GM19025 (cell line): Measurements from ENCODE around the gene SPOP.

Source experiments
- ATAC-seq: cut with Tn5 transposase; IDR thresholded peaks from one replicate; pipeline ENCODE4 v1.9.1; 2021; ENCODE audit warnings: mild to moderate bottlenecking, low read depth, moderate library complexity; ENCODE audit not compliant: unreplicated experiment

Gene SPOP

DNA sequence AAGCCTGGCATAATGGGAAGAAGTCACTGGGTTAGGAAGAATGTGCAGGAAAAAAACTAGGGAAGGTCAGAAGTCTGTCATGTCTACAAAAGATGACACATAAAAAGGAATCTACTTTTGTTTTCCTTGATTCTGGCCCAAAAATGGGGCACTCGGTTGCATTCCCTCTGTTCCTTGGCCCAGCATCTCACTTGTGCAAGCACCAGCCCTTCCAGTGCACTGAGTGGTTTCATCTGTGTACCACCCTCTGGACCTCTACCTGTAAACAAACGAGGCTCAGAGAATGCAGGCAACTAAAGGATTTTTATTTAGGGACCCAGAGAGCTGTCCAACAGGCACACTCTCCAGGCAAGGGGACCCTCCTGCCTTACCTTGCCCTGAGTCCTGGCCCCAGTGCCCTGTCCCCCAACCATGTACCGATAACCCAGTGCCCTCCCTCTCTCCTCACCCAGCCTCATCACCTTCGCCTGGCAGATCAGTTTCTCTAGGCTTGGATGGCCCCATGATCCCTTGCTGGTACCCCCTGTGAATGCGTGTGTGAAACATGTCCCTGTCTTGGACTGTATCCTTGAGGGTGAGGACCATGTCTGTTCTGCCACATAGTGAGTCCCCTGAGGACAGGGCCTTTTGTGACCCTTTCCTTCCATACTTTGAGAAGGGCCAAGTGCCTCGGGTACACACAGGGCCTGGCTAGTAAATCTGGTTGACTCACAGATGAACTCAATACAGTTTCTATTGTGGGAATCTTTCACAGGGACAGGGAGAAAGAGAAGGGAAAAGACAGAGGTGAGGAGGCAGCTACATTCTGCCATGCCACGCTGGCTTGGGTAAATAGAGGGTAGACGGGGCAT is 88.9 kb downstream of the SPOP start:
- ATAC-seq, result no peak

DNA sequence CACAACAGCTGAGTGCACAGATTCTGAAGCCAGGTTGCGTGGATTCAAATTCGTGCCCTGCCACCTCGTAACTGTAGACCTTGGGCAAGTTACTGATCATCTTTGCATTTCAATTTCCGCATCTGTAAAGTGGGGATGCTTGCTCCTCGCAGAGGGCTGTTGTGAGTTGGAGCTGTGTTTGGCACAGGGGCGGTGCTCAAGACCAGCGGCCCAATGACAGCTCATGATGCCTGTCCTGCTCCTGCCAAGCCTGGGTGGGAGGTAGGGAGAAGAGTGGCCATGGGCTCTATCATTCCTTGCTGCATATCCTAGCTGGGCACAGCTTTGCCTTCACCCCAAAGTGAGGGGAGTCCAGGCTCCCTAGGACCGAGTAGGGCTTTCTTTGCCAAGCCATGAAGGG is 89.6 kb downstream of the SPOP start:
- ATAC-seq, result no peak

DNA sequence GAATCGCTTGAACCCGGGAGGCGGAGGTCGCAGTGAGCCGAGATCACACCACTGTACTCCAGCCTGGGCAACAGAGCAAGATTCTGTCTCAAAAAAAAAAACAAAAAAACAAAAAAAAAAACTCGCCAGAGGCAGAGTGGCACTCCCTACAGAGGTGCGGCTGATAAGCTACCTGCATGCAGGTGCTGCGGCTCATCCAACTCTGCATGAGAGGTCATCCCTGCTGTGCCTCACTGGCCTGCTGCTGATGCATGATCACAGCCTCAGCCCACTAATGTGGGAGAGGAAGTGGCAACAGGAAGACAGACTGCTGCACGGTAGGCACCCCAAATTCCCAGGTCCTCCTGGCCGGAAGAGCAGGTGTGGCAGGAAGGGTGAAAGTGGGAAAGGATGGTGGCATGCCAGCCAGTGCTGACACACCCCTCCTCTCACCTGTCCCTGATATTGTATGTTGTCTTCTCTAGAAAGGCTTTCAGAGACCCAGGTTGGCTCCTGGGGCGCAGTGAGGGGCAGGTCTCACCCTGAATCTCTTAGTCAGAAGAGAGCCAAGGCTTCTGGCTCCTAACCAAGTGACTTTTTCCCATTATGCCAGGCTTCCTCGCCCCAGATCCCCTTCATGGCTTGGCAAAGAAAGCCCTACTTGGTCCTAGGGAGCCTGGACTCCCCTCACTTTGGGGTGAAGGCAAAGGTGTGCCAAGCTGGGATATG is 90.4 kb downstream of the SPOP start:
- no peak for ATAC-seq

DNA sequence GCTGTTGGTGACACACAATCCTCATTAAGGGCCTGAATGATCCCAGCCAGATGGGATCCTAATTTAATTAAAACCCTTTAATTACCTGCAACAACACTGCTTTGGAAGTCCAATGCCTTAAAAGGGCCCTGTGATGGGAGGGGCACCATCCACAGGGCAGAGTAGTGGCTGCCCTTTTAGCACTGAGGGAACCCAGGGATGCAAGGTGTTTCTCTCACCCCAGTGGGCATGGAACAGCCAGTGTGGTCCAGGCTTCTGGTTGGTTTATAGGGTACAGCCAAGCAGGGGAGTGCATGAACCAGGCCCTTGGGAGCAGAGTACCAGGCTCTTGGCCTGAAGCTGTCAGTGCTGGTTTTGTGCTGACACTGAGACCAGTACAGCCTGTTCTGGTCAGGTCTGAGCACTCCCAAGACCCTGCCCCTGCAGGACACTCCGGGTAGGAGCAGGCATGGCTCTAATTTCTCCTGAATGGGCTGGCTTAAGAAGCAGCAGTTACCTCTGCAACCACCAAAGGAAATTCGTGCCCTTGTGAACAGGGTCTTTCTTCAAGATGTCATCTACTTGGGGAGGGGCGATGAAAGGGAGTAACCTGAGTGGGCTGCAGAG is 92.4 kb downstream of the SPOP start:
- no peak for ATAC-seq

DNA sequence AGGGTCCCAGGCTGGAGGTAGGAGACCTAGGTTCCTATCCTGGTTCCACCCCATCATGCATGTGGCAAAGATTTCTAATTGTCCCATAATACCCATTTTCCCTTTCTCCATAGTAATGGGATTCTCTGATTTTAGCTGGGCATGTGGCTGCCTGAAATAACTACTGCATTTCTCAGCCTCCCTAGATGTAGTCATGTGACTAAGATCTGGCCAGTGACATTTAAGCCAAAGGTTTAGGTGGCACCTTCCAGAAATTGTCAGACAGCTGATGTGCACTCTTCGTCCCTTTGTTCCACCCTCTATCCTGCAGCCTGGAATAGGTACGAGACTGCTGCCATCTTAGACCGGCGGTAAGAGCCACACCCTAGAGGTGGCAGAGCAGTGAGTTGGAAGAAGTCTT is 94.0 kb downstream of the SPOP start:
- ATAC-seq, result no peak

DNA sequence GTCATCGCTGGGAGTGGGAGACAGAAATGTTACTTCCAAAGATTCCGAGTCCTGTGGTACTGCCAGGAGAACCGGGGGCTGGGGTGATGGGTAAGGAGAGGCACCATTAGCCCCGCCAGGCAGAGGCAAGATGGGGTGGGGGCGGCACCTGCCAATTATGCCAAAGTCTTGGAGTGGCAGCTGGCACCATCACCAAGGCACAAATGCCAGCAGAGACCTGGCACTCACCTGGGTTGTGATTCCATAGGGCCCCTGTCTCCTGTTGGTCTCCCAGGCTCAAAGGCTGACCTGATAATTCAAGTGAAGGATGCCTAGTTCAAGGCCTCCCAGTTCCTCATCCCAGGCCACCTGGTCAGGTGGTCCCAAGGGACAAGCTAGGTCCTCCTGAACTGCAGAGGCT is 94.7 kb downstream of the SPOP start:
- no peak for ATAC-seq

DNA sequence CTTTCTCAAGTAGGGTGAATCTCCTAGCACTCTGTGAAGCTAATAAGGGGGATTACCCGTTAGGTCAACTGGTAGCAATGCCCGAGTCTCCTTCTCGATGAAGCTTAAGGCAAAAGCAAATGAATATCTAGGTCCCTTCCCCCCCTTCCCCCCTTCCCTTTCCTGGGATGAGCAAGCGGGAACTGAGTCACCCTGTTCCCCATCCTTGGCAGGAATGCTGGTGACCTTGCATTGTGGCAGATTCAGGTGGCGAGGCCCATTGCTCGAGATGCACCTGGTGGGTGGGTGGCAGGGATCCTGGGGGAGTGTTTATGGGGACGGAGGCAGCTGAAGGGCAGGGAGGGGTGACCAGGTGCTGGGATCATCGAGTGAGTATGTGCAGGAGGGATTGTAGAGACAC is 95.1 kb downstream of the SPOP start:
- no peak for ATAC-seq

DNA sequence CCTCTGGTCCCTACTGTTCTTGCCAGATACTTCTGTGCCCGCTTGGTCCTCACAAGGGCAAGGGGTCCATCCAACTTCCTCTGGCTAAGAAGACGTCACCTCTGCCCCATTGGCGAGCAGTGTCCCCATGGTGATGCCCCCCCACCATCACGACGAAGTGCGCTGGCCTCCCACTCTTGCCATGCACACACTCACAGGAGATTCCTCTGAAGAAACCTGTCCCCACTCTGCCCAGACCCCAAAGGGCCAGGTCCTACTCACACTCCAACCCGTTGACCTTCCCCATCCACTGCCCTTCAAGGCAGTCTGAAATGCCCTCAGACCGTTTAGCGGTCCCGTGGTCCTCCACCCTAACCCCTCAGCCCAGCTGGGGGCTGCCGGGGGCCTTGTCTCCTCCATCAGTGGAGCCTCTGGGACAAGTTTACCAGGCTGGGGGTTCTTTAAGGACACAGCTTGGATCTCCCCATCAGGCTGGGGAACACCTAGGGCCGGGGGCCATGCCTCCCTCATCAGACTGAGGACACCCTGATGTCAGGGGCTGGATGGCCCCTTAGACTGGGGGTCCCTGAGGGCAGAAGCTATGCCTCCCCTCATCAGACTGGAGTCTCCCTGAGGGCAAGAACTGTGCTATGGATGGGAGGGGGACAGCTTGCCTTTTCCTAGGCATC is 95.7 kb downstream of the SPOP start:
- ATAC-seq, result no peak

DNA sequence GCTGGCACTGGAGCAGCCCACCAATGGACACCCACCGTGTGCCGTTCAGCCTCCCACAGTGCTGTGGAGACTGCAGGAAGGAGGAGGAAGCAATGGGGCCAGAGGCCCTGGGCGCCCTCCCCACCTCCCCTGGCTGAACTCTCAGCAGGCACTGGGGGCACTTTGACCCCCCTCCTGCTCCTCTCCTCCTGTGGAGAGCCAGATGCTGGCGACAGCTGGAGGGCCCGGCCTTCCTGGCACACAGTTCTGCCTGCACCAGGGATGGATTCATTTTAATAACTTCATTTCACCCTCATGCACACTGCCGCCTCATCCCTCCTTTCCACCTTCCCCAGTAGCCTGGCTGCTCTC is 96.3 kb downstream of the SPOP start:
- no peak for ATAC-seq

DNA sequence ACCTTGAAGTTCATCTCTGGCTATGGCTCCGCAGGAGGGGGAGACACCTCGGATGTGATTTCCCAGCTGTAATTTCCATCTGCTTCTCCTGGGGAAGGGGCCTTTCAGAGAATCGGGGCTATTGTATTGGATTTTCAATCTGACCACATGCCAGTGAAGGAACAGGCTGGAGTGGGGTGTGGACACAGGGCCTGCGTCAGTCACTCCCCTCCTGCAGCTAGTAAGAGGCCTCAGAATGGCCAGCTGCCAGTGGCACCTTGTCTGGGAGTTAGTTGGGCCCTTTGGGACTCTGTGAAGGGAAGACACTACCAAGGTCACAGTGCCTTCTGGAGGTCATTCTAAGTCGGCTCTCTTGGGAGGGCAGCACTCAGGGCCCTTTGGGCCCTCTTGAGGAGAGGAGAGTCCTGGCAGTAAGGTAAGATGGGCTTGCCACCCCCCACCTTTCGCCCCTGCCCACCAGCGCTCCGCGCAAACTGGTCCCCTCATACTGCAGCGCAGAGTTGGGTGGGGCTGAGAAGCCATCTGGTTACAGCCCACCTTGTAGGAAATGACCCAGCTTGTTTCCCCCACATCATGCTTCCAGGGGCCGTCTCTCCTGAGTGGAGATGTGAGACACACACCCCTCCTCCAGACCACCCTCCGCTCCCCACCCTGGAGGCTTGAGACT is 96.8 kb downstream of the SPOP start:
- no peak for ATAC-seq

DNA sequence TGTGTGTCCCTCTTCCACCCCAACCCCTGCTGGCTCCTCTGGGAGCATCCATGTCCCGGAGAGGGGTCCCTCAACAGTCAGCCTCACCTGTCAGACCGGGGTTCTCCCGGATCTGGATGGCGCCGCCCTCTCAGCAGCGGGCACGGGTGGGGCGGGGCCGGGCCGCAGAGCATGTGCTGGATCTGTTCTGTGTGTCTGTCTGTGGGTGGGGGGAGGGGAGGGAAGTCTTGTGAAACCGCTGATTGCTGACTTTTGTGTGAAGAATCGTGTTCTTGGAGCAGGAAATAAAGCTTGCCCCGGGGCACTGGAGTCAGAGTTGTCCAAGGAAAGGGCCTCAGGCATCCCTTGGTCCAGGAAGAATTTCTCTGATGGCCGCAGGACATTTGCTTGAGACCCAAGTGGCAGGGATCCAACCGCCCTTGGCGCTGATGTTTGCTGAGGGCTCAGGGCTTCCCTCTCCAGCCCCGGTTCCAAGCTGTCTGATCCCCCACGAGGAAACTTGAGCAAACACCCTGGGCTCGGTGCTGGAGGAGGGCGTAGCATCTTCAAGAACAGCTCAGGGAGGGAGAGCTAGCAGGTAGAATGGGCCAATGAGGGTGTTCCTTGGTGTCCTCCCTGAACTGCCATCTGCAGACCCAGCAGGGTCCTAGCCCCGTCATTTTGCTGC is 97.7 kb downstream of the SPOP start:
- no peak for ATAC-seq

DNA sequence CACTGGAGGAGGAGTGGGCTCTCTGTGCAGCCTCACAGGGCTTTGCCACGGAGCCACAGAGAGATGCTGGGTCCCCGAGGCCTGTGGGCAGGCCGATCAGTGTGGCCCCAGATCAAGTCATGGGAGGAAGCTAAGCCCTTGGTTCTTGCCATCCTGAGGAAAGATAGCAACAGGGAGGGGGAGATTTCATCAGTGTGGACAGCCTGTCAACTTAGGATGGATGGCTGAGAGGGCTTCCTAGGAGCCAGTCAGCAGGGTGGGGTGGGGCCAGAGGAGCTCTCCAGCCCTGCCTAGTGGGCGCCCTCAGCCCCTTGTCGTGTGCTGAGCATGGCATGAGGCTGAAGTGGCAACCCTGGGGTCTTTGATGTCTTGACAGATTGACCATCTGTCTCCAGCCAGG is 98.4 kb downstream of the SPOP start:
- ATAC-seq, result no peak

DNA sequence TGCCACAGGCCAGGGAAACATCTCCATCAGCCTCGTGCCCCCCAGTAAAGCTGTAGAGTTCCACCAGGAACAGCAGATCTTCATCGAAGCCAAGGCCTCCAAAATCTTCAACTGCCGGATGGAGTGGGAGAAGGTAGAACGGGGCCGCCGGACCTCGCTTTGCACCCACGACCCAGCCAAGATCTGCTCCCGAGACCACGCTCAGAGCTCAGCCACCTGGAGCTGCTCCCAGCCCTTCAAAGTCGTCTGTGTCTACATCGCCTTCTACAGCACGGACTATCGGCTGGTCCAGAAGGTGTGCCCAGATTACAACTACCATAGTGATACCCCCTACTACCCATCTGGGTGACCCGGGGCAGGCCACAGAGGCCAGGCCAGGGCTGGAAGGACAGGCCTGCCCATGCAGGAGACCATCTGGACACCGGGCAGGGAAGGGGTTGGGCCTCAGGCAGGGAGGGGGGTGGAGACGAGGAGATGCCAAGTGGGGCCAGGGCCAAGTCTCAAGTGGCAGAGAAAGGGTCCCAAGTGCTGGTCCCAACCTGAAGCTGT is 98.9 kb downstream of the SPOP start:
- no peak for ATAC-seq

DNA sequence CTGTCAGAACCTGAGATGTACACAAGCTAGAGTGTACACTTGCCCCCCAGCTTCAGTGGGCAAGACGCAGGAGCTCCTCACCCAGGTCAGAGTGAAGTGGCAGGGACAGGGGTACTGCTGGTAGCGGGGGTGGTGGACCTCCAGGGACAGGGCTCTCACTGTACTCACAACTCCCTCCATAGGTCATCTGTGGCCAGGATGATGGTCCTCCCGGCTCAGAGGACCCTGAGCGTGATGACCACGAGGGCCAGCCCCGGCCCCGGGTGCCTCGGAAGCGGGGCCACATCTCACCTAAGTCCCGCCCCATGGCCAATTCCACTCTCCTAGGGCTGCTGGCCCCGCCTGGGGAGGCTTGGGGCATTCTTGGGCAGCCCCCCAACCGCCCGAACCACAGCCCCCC is 99.5 kb downstream of the SPOP start:
- no peak for ATAC-seq

DNA sequence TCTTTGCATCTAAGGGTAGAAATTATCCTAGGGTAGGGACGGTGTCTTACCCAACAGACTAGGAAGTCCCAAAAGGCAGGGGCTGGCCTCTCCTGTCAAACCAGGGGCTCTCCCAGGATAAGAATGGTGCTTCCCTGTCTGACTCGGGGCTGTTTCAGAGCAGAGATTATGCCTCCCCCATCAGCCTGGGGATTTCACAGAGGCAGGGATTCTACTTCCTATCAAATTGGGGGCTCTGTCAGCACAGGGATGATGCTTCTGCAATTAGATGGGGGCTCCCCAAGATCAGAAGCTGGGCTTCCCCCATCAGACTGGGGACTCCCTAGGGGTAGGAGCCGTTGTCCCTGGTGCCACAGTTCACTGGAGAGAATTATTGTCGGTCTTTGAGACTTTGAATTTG is 99.9 kb downstream of the SPOP start:
- ATAC-seq, result no peak

DNA sequence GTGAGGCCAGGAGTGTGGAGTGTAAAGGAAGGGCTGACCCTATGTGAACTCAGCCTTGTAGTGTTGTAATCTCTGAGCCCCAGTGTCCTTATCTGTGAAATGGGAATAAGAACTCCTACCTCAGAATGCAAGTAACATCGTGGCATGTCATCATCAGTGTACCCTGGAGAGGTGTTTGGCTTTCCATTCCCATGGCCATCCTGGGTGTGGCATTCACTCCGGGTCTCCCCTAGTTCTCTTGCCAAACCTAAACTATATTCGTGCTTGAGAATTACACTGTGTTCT is 100.3 kb downstream of the SPOP start:
- no peak for ATAC-seq

DNA sequence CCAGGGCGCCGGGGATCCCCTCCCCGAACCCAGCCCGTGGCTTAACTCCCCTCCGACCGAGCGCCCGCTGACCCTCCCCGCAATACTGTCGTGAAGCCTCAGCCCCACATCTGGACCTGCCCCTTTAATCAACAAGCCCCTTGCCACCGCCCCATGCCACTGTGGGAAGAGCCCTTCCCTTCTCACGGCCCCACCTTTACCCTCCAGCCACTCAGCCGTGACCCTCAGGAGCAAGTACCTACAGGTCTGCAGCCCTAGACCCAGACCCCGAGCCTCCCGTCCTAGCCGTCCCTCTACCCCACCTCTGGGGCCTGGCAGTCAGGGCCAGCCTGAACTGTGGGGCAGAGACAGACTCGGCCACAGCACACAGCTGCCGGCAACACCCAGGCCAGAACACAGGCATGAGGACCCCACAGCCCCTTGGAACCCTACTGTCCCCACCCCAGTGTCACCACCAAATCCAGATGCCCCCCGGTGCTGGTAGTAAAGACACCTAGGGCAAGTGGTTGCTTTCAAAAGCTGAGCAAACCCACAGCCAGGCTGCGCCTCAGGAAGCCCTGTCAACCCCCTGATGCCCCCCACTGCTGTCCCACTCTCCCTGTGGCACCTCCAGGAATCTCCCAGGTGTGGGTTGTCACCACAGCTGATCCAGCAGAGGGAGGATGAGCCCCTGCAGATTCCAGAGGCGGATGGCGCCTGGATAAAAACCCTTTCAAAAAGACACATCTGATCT is 100.8 kb downstream of the SPOP start:
- ATAC-seq, result no peak

DNA sequence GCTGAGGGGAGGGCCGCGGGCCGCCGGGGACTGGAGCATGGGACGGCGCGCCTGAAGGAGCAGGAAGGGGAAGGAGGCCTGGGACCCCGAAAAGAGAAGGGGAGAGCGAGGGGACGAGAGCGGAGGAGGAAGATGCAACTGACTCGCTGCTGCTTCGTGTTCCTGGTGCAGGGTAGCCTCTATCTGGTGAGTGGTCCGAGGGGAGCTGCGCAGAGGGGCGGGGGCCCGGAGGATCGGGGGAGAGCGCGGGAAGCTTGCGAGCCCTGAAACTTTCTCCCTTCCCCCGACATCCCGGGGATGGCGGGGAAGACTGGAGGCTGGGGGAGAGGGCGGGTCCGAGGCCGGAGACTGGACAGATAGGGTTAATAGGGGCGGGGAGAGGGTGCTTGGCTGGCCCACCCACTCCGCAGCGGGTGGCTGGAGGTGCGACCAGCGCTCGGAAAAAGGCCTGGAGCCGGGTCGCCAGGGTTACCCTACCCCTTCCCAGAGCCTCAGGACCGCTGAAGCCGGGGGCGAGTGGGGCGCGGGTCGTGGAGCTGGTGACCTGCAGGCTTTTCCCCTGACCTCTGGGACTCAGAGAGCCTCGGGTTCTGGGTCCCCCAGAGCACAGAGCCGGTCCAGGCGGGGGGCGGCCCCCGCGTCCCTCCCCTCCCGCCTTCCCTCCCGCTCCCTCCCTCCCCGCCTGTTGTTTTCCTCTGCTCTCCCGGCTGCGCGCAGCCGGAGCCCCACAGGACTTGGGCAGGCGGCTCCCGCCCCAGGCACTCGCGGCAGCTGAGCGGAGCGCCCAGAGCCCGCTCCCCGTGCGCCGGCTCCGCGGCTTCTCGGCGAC is 101.6 kb downstream of the SPOP start:
- no peak for ATAC-seq

DNA sequence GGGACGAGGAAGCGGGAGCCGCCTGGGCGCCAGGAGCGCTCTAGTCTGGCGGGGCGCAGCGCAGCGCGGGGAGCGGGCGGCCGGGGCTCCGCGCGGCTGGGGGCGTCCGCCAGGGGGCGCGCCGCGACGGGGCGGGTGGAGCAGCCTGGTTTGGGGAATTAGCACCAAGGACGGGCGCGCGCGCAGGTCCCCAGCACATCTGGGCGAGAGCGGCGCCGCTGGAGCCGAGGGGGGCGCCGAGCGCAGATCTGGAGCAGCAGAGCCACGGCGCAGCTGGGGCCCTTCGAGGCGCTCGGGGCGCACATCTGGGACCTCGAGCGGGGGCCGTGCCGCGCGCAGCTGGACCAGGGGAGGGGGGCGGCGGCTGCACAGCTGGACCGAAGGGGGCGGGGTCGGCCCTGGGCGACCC is 102.2 kb downstream of the SPOP start, which contains the start of gene NXPH3:
TSS of gene NXPH3 (plus strand) at position 193 of the 409 bp plus-strand sequence. CDS start 349 bp downstream, outside the sequence.
- no peak for ATAC-seq
